CD14-positive monocyte (primary cell): ENCODE data around the gene TMEM238. TPM values are rescaled to one million over a fixed set of nuclear protein-coding genes. Genes with fewer than 3 reads are reported as not detected.
"Not testable (repeated sequence)": the region's sequence is repeated elsewhere in the genome, so short reads cannot be mapped to it uniquely, and the experiment has no call there.

Source experiments
- DNase-seq, 3 donors: peaks; one replicate each; pipeline ENCODE4 v3.0.0-alpha.2; 2011 to 2022
- H2AFZ ChIP-seq: 2 replicates; pipeline ENCODE4 v1.6.0; 2012; ENCODE audit warnings: mild to moderate bottlenecking, low read depth, low read length, inconsistent platforms; ENCODE audit not compliant: insufficient read depth, poor library complexity, severe bottlenecking
- H3K27ac ChIP-seq, 2 donors: 1 replicate in 1 of 2; 2 replicates in 1 of 2; pipeline ENCODE4 v1.5.1; 2012 to 2013; ENCODE audit warnings: low read length in 2 of 2, control low read depth in 1 of 2, inconsistent platforms in 1 of 2, low read depth in 1 of 2, mild to moderate bottlenecking in 1 of 2
- H3K27me3 ChIP-seq, 2 donors: one replicate each; pipeline versions ENCODE4 v1.6.0 to v1.6.1; 2011 to 2013; ENCODE audit warnings: low read length in 2 of 2; ENCODE audit not compliant: control insufficient read depth in 2 of 2, insufficient read depth in 2 of 2
- H3K36me3 ChIP-seq, 2 donors: replicated peaks in 1 of 2; 1 replicate in 1 of 2; 2 replicates in 1 of 2; pipeline versions ENCODE4 v1.5.1 to v1.6.1; 2012 to 2013; ENCODE audit warnings: low read length in 2 of 2, control low read depth in 1 of 2, inconsistent platforms in 1 of 2, mild to moderate bottlenecking in 1 of 2; ENCODE audit not compliant: insufficient read depth in 2 of 2, control insufficient read depth in 1 of 2
- H3K4me1 ChIP-seq, 2 donors: 1 replicate in 1 of 2; 2 replicates in 1 of 2; pipeline versions ENCODE4 v1.5.1 to v1.6.1; 2012 to 2013; ENCODE audit warnings: low read length in 2 of 2, control low read depth in 1 of 2, inconsistent platforms in 1 of 2, mild to moderate bottlenecking in 1 of 2, moderate library complexity in 1 of 2; ENCODE audit not compliant: insufficient read depth in 2 of 2, control insufficient read depth in 1 of 2
- H3K4me2 ChIP-seq: replicated peaks from 2 replicates; pipeline ENCODE3; 2012; ENCODE audit warnings: low read length, moderate library complexity, mild to moderate bottlenecking; ENCODE audit not compliant: poor library complexity, severe bottlenecking; ENCODE audit errors: extremely low read depth
- H3K4me3 ChIP-seq, 3 experiments: fragments of 200-600 bp in 1 of 3; sonication (generic) in 1 of 3; replicated peaks in 1 of 3; 1 replicate in 2 of 3; 2 replicates in 1 of 3; pipeline ENCODE4 v1.5.1; 2011 to 2013; ENCODE audit warnings: low read length in 3 of 3, mild to moderate bottlenecking in 3 of 3, control low read depth in 2 of 3, low read depth in 2 of 3, inconsistent platforms in 1 of 3, moderate library complexity in 1 of 3
- H3K79me2 ChIP-seq: 2 replicates; pipeline ENCODE4 v1.6.0; 2012; ENCODE audit warnings: mild to moderate bottlenecking, control low read depth, inconsistent platforms, low read length, moderate library complexity; ENCODE audit not compliant: insufficient read depth
- H3K9ac ChIP-seq: 2 replicates; pipeline ENCODE4 v1.6.0; 2017; ENCODE audit warnings: low read length, mild to moderate bottlenecking; ENCODE audit not compliant: insufficient read depth, poor library complexity, severe bottlenecking
- H3K9me3 ChIP-seq, 2 donors: replicated peaks in 1 of 2; 1 replicate in 1 of 2; 2 replicates in 1 of 2; pipeline versions ENCODE4 v1.5.1 to v1.6.1; 2012 to 2013; ENCODE audit warnings: low read length in 2 of 2, control low read depth in 1 of 2; ENCODE audit not compliant: control insufficient read depth in 1 of 2, insufficient read depth in 1 of 2
- H4K20me1 ChIP-seq: 2 replicates; pipeline ENCODE4 v1.6.0; 2012; ENCODE audit warnings: mild to moderate bottlenecking, low read length, control low read depth, moderate library complexity; ENCODE audit not compliant: insufficient read depth
- H3K27ac Mint-ChIP-seq, 7 donors: one replicate each; pipeline ENCODE4 v1.8.0; 2020; ENCODE audit warnings: mild to moderate bottlenecking in 7 of 7, mixed read lengths in 7 of 7, moderate library complexity in 6 of 7, inconsistent platforms in 2 of 7
- H3K27me3 Mint-ChIP-seq, 3 donors: one replicate each; pipeline ENCODE4 v1.8.0; 2021 to 2022; ENCODE audit warnings: low read depth in 3 of 3, mild to moderate bottlenecking in 3 of 3, mixed read lengths in 3 of 3, moderate library complexity in 3 of 3, inconsistent platforms in 1 of 3
- H3K36me3 Mint-ChIP-seq, 2 donors: one replicate each; pipeline ENCODE4 v1.8.0; 2020; ENCODE audit warnings: mixed read lengths in 2 of 2, inconsistent platforms in 1 of 2, mild to moderate bottlenecking in 1 of 2
- H3K4me1 Mint-ChIP-seq: one replicate; pipeline ENCODE4 v1.8.0; 2020; ENCODE audit warnings: mild to moderate bottlenecking, mixed read lengths
- H3K4me3 Mint-ChIP-seq, 2 donors: one replicate each; pipeline ENCODE4 v1.8.0; 2020; ENCODE audit warnings: mild to moderate bottlenecking in 2 of 2, mixed read lengths in 2 of 2, moderate library complexity in 1 of 2
- H3K9me3 Mint-ChIP-seq, 7 donors: one replicate each; pipeline ENCODE4 v1.8.0; 2020 to 2022; ENCODE audit warnings: mixed read lengths in 7 of 7, mild to moderate bottlenecking in 6 of 7, moderate library complexity in 6 of 7, inconsistent platforms in 2 of 7
- CTCF ChIP-seq: fragments of 200-600 bp; IDR thresholded peaks from one replicate; pipeline ENCODE4 v1.8.0; 2022; ENCODE audit warnings: antibody characterized with exemption, mild to moderate bottlenecking
- WGBS: methylation state at CpG from one replicate; pipeline ENCODE4 v1.1.5; 2013; ENCODE audit warnings: missing lambda C conversion rate; ENCODE audit not compliant: insufficient coverage; 5-methylcytosine and 5-hydroxymethylcytosine counted together
- intact Hi-C, 2 donors: fragments of 100-400 bp; cut with micrococcal nuclease; formaldehyde crosslinking; loops; one replicate each; pipeline versions ENCODE4 v1.15.0 to v1.15.1; 2023
- polyA plus RNA-seq, 3 donors: library from polyadenylated mRNA; depleted of rRNA in 1 of 3; unstranded in 2 of 3; stranded (reverse) in 1 of 3; fragments of 300-500 nt in 2 of 3; fragments of >200 nt in 1 of 3; fragmentation: Illumina TruSeq in 2 of 3; gene quantifications; 1 replicate in 2 of 3; 2 replicates in 1 of 3; pipeline ENCODE4 v1.2.3, GENCODE V29; 2012 to 2021

The TMEM238 gene
- polyA plus RNA-seq, 3 donors: not detected

GRCh38 chr19:55408533-55408872, 24.4 kb upstream of the TMEM238 start:
- 69% methylated on average over 7 of the region's 9 CpGs for WGBS
- Mint-ChIP-seq H3K4me1 (peaks cover 22% of the 10 kb centered on the region), H3K27me3 (peaks cover 3 to 6% (median 4%) of the 10 kb centered on the region in 3 donors), H3K27ac (peak overlapping the region; percentile 96 to 98 (median 97)), H3K9me3 (peaks cover 0 to 12% (median 2%) of the 10 kb centered on the region in 7 donors), H3K36me3 (peaks cover 19 to 29% of the 10 kb centered on the region in 2 donors), H3K4me3 (peak overlapping the region; percentile 84 to 91)
- H2AFZ ChIP-seq: peak overlapping the region; percentile 85
- H3K27me3 ChIP-seq: no peaks in the 10 kb centered on the region
- no peaks in the 10 kb centered on the region for H3K9me3 ChIP-seq
- H3K4me3 ChIP-seq: peak overlapping the region; percentile 32 to 70 (median 37)
- no peak for DNase-seq
- H3K9ac ChIP-seq: peak overlapping the region; percentile 90
- H3K36me3 ChIP-seq: peaks cover 5 to 13% of the 10 kb centered on the region in 2 donors
- intact Hi-C loops: loop anchor here in 1 of 2 donors (2.0 to 10.0 kb wide), 2 partner anchors 52 to 196 kb away; partner anchors contain the start of genes ISOC2, ZNF524 and ZNF865
- H3K4me2 ChIP-seq: peak overlapping the region; percentile 75
- no peak for TF ChIP-seq CTCF
- peaks cover 14% of the 10 kb centered on the region for H4K20me1 ChIP-seq
- peaks cover 40% of the 10 kb centered on the region for H3K79me2 ChIP-seq
- peak overlapping the region; percentile 95 to 96 for H3K27ac ChIP-seq
- peaks cover 22 to 31% of the 10 kb centered on the region in 2 donors for H3K4me1 ChIP-seq

GRCh38 chr19:55407800-55408532, 23.9 kb upstream of the TMEM238 start:
- intact Hi-C loops: loop anchor here (1.0 to 10.0 kb wide), 4 partner anchors 21 to 197 kb away; partner anchors contain the start of genes ISOC2 (in 1 of the 2), ZNF524 (in 1 of the 2) and ZNF865 (in 1 of the 2)
- Histone ChIP-seq H3K4me1 (peaks cover 22 to 31% of the 10 kb centered on the region in 2 donors), H3K36me3 (peaks cover 9 to 19% of the 10 kb centered on the region in 2 donors), H2AFZ (peak overlapping the region; percentile 85), H3K27ac (peak overlapping the region; percentile 95 to 96), H3K4me3 (peak overlapping the region; percentile 32 to 86 (median 37)), H3K4me2 (peak overlapping the region; percentile 81), H3K27me3 (no peaks in the 10 kb centered on the region), H3K9me3 (no peaks in the 10 kb centered on the region), H4K20me1 (peaks cover 18% of the 10 kb centered on the region), H3K9ac (peak overlapping the region; percentile 90), H3K79me2 (peaks cover 45% of the 10 kb centered on the region)
- WGBS: 0% methylated on average over 70 of the region's 72 CpGs
- peak overlapping the region; percentile 84 to 91 for H3K4me3 Mint-ChIP-seq
- H3K4me1 Mint-ChIP-seq: peaks cover 26% of the 10 kb centered on the region
- no peak for TF ChIP-seq CTCF
- peak; percentile 99 to 100 (median 100) for DNase-seq
- peaks cover 0 to 12% (median 2%) of the 10 kb centered on the region in 7 donors for H3K9me3 Mint-ChIP-seq
- H3K36me3 Mint-ChIP-seq: peaks cover 23 to 34% of the 10 kb centered on the region in 2 donors
- H3K27ac Mint-ChIP-seq: peak overlapping the region; percentile 96 to 98 (median 97)
- peaks cover 3 to 6% (median 4%) of the 10 kb centered on the region in 3 donors for H3K27me3 Mint-ChIP-seq

GRCh38 chr19:55407550-55407799, 23.4 kb upstream of the TMEM238 start, which contains the start of gene UBE2S:
Gene UBE2S, minus strand, starts transcription at chr19:55407788. Its CDS starts 199 bp downstream, at chr19:55407589.
- under 1% methylated on average over 36 of the region's 36 CpGs for WGBS
- not testable (repeated sequence) for H3K9me3 ChIP-seq, DNase-seq, H3K27me3 ChIP-seq, H3K27me3 Mint-ChIP-seq
- intact Hi-C loops: loop anchor here (1.0 to 10.0 kb wide), 3 partner anchors 21 to 197 kb away; partner anchors contain the start of genes ZNF524 (in 1 of the 2) and ZNF865 (in 1 of the 2)
- Histone ChIP-seq H4K20me1 (peaks cover 22% of the 10 kb centered on the region), H3K4me3 (peak within 1 kb of the TSS; percentile 55 to 86 (median 81)), H3K9ac (peak within 1 kb of the TSS; percentile 90), H3K27ac (peak within 1 kb of the TSS; percentile 95 to 96), H3K36me3 (peaks cover 14 to 24% of the 10 kb centered on the region in 2 donors), H3K79me2 (peaks cover 50% of the 10 kb centered on the region), H3K4me2 (peak within 1 kb of the TSS; percentile 81), H3K4me1 (peaks cover 22 to 31% of the 10 kb centered on the region in 2 donors), H2AFZ (peak within 1 kb of the TSS; percentile 85)
- Mint-ChIP-seq H3K4me3 (peak within 1 kb of the TSS; percentile 84 to 91), H3K36me3 (peaks cover 28 to 39% of the 10 kb centered on the region in 2 donors), H3K27ac (peak within 1 kb of the TSS; percentile 96 to 98 (median 97)), H3K9me3 (peaks cover 0 to 12% (median 2%) of the 10 kb centered on the region in 7 donors), H3K4me1 (peaks cover 29% of the 10 kb centered on the region)
